ENCODE results near the gene MARK3.
A peak's percentile ranks its signal among the peaks of the same experiment; 100 is the strongest.

MARK3 gene

GRCh38 chr14:103530390-103530789 is 145.2 kb downstream of the MARK3 start:
- H3K27me3 ChIP-seq (ENCODE audit: control insufficient read depth, insufficient read depth, low read length), result no peaks in the 10 kb centered on the region; the same call in 1 of the 2 replicates

GRCh38 chr14:103530831-103531230 is 145.6 kb downstream of the MARK3 start:
- H3K4me3 ChIP-seq (ENCODE audit: low read depth, low read length), result no peak overlapping the region
- H3K27me3 ChIP-seq (ENCODE audit: control insufficient read depth, insufficient read depth, low read length), result no peaks in the 10 kb centered on the region
- H3K9ac ChIP-seq (ENCODE audit: low read length), result no peak overlapping the region
- no peaks in the 10 kb centered on the region for H3K9me3 ChIP-seq (ENCODE audit: control insufficient read depth, insufficient read depth, low read depth, low read length)
- peaks cover 31% of the 10 kb centered on the region for H3K36me3 ChIP-seq (ENCODE audit: control insufficient read depth, insufficient read depth, low read length)
- no peak overlapping the region for H3K27ac ChIP-seq (ENCODE audit: low read depth, low read length)
- peaks cover 17% of the 10 kb centered on the region for H3K4me1 ChIP-seq (ENCODE audit: control insufficient read depth, insufficient read depth, low read length)

More at GRCh38 chr14:103530390-103530789, 145.2 kb downstream of the MARK3 start:
- H3K9ac ChIP-seq (ENCODE audit: low read length), result no peak overlapping the region
- peak overlapping the region; percentile 89 for H3K4me3 ChIP-seq (ENCODE audit: low read depth, low read length)
- peaks cover 27% of the 10 kb centered on the region for H3K36me3 ChIP-seq (ENCODE audit: control insufficient read depth, insufficient read depth, low read length)
- peaks cover 17% of the 10 kb centered on the region for H3K4me1 ChIP-seq (ENCODE audit: control insufficient read depth, insufficient read depth, low read length)
- H3K27ac ChIP-seq (ENCODE audit: low read depth, low read length), result no peak overlapping the region
- no peaks in the 10 kb centered on the region for H3K9me3 ChIP-seq (ENCODE audit: control insufficient read depth, insufficient read depth, low read depth, low read length)

- Histone ChIP-seq H3K27ac (ENCODE audit: low read depth, low read length) (no peak overlapping the region), H3K9me3 (ENCODE audit: control insufficient read depth, insufficient read depth, low read depth, low read length) (no peaks in the 10 kb centered on the region), H3K9ac (ENCODE audit: low read length) (no peak overlapping the region), H3K36me3 (ENCODE audit: control insufficient read depth, insufficient read depth, low read length) (peaks cover 31% of the 10 kb centered on the region), H3K4me3 (ENCODE audit: low read depth, low read length) (no peak overlapping the region), H3K4me1 (ENCODE audit: control insufficient read depth, insufficient read depth, low read length) (peaks cover 17% of the 10 kb centered on the region), H3K27me3 (ENCODE audit: control insufficient read depth, insufficient read depth, low read length) (no peaks in the 10 kb centered on the region)
These were observed 146.4 kb downstream of the MARK3 start for GRCh38 chr14:103531421-103532215.

GRCh38 chr14:103532216-103533136 is 147.3 kb downstream of the MARK3 start:
- Histone ChIP-seq H3K9me3 (ENCODE audit: control insufficient read depth, insufficient read depth, low read depth, low read length) (no peaks in the 10 kb centered on the region), H3K9ac (ENCODE audit: low read length) (no peak overlapping the region), H3K4me1 (ENCODE audit: control insufficient read depth, insufficient read depth, low read length) (peaks cover 17% of the 10 kb centered on the region), H3K27me3 (ENCODE audit: control insufficient read depth, insufficient read depth, low read length) (no peaks in the 10 kb centered on the region), H3K27ac (ENCODE audit: low read depth, low read length) (no peak overlapping the region), H3K36me3 (ENCODE audit: control insufficient read depth, insufficient read depth, low read length) (peaks cover 31% of the 10 kb centered on the region), H3K4me3 (ENCODE audit: low read depth, low read length) (no peak overlapping the region)

- H3K27me3 ChIP-seq (ENCODE audit: control insufficient read depth, insufficient read depth, low read length), result no peaks in the 10 kb centered on the region
- peaks cover 31% of the 10 kb centered on the region for H3K36me3 ChIP-seq (ENCODE audit: control insufficient read depth, insufficient read depth, low read length)
- H3K4me3 ChIP-seq (ENCODE audit: low read depth, low read length), result no peak overlapping the region
- H3K27ac ChIP-seq (ENCODE audit: low read depth, low read length), result no peak overlapping the region
- H3K9ac ChIP-seq (ENCODE audit: low read length), result no peak overlapping the region
- H3K9me3 ChIP-seq (ENCODE audit: control insufficient read depth, insufficient read depth, low read depth, low read length), result no peaks in the 10 kb centered on the region
- peaks cover 10% of the 10 kb centered on the region for H3K4me1 ChIP-seq (ENCODE audit: control insufficient read depth, insufficient read depth, low read length)
These were observed 148.2 kb downstream of the MARK3 start for GRCh38 chr14:103533137-103533998.

- Histone ChIP-seq H3K27ac (ENCODE audit: low read depth, low read length) (no peak overlapping the region), H3K9me3 (ENCODE audit: control insufficient read depth, insufficient read depth, low read depth, low read length) (no peaks in the 10 kb centered on the region), H3K36me3 (ENCODE audit: control insufficient read depth, insufficient read depth, low read length) (peaks cover 31% of the 10 kb centered on the region), H3K27me3 (ENCODE audit: control insufficient read depth, insufficient read depth, low read length) (no peaks in the 10 kb centered on the region), H3K9ac (ENCODE audit: low read length) (no peak overlapping the region), H3K4me1 (ENCODE audit: control insufficient read depth, insufficient read depth, low read length) (peaks cover 8% of the 10 kb centered on the region), H3K4me3 (ENCODE audit: low read depth, low read length) (no peak overlapping the region)
These were observed 148.9 kb downstream of the MARK3 start for GRCh38 chr14:103533999-103534575.

GRCh38 chr14:103534576-103535061 is 149.4 kb downstream of the MARK3 start:
- no peaks in the 10 kb centered on the region for H3K27me3 ChIP-seq (ENCODE audit: control insufficient read depth, insufficient read depth, low read length)
- H3K4me1 ChIP-seq (ENCODE audit: control insufficient read depth, insufficient read depth, low read length), result peaks cover 6% of the 10 kb centered on the region
- no peaks in the 10 kb centered on the region for H3K9me3 ChIP-seq (ENCODE audit: control insufficient read depth, insufficient read depth, low read depth, low read length)
- H3K9ac ChIP-seq (ENCODE audit: low read length), result no peak overlapping the region
- no peak overlapping the region for H3K27ac ChIP-seq (ENCODE audit: low read depth, low read length)
- H3K4me3 ChIP-seq (ENCODE audit: low read depth, low read length), result no peak overlapping the region
- peaks cover 31% of the 10 kb centered on the region for H3K36me3 ChIP-seq (ENCODE audit: control insufficient read depth, insufficient read depth, low read length)

GRCh38 chr14:103535081-103535890 is 150.1 kb downstream of the MARK3 start:
- Histone ChIP-seq H3K36me3 (ENCODE audit: control insufficient read depth, insufficient read depth, low read length) (peaks cover 31% of the 10 kb centered on the region), H3K4me1 (ENCODE audit: control insufficient read depth, insufficient read depth, low read length) (peaks cover 1% of the 10 kb centered on the region), H3K9me3 (ENCODE audit: control insufficient read depth, insufficient read depth, low read depth, low read length) (no peaks in the 10 kb centered on the region), H3K27me3 (ENCODE audit: control insufficient read depth, insufficient read depth, low read length) (no peaks in the 10 kb centered on the region), H3K27ac (ENCODE audit: low read depth, low read length) (no peak overlapping the region), H3K9ac (ENCODE audit: low read length) (no peak overlapping the region), H3K4me3 (ENCODE audit: low read depth, low read length) (no peak overlapping the region)

GRCh38 chr14:103535891-103536565 is 150.8 kb downstream of the MARK3 start:
- no peak overlapping the region for H3K27ac ChIP-seq (ENCODE audit: low read depth, low read length)
- peaks cover 5% of the 10 kb centered on the region for H3K4me1 ChIP-seq (ENCODE audit: control insufficient read depth, insufficient read depth, low read length)
- H3K4me3 ChIP-seq (ENCODE audit: low read depth, low read length), result no peak overlapping the region
- no peak overlapping the region for H3K9ac ChIP-seq (ENCODE audit: low read length)
- H3K36me3 ChIP-seq (ENCODE audit: control insufficient read depth, insufficient read depth, low read length), result peaks cover 29% of the 10 kb centered on the region
- no peaks in the 10 kb centered on the region for H3K27me3 ChIP-seq (ENCODE audit: control insufficient read depth, insufficient read depth, low read length)
- no peaks in the 10 kb centered on the region for H3K9me3 ChIP-seq (ENCODE audit: control insufficient read depth, insufficient read depth, low read depth, low read length)
